ENCODE measurements around the gene VEGFA. TPM values are rescaled to one million over a fixed set of nuclear protein-coding genes. Genes with fewer than 3 reads are reported as not detected.

The VEGFA gene
- total RNA-seq, 1 experiment from 2014 or later, result 174 TPM

- no peaks in the 10 kb centered on the region for H3K9me3 ChIP-seq
- H3K27me3 Mint-ChIP-seq (ENCODE audit: insufficient read depth, unreplicated experiment), result no peaks in the 10 kb centered on the region
- POLR2A ChIA-PET, result no interaction called here
- CTCF ChIA-PET, result interaction anchor here (1.0 kb wide), 1 partner anchor 13 kb away, joined by 3 read pairs; no protein-coding TSS in a partner anchor
- H3K4me1 Mint-ChIP-seq (ENCODE audit: low read depth, unreplicated experiment), result peaks cover 12% of the 10 kb centered on the region
- no peak overlapping the region for H3K27ac Mint-ChIP-seq (ENCODE audit: unreplicated experiment)
- no peaks in the 10 kb centered on the region for H3K27me3 ChIP-seq (replicated peaks; ENCODE audit: control insufficient read depth, insufficient read depth, low read length)
- TF ChIP-seq, protein P1, sequence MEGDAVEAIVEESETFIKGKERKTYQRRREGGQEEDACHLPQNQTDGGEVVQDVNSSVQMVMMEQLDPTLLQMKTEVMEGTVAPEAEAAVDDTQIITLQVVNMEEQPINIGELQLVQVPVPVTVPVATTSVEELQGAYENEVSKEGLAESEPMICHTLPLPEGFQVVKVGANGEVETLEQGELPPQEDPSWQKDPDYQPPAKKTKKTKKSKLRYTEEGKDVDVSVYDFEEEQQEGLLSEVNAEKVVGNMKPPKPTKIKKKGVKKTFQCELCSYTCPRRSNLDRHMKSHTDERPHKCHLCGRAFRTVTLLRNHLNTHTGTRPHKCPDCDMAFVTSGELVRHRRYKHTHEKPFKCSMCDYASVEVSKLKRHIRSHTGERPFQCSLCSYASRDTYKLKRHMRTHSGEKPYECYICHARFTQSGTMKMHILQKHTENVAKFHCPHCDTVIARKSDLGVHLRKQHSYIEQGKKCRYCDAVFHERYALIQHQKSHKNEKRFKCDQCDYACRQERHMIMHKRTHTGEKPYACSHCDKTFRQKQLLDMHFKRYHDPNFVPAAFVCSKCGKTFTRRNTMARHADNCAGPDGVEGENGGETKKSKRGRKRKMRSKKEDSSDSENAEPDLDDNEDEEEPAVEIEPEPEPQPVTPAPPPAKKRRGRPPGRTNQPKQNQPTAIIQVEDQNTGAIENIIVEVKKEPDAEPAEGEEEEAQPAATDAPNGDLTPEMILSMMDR (IDR thresholded peaks at IDR 0.05; ENCODE audit: insufficient read depth in 1 of 2, low read depth in 1 of 2, low read length in 1 of 2, severe bottlenecking in 1 of 2, unreplicated experiment in 1 of 2), result no peak
- intact Hi-C loops (cut with micrococcal nuclease; ENCODE audit: unreplicated experiment), result no loop called here
- H3K4me3 ChIP-seq (ENCODE audit: low read depth, low read length), result no peak overlapping the region
- H3K4me1 ChIP-seq, result no peaks in the 10 kb centered on the region
- H3K36me3 Mint-ChIP-seq (ENCODE audit: insufficient read depth, unreplicated experiment), result peaks cover 81% of the 10 kb centered on the region
- H3K36me3 ChIP-seq (ENCODE audit: control insufficient read depth, insufficient read depth, low read length), result peaks cover 6% of the 10 kb centered on the region
- DNase-seq, result no peak
- H3K9me3 Mint-ChIP-seq (ENCODE audit: unreplicated experiment), result no peaks in the 10 kb centered on the region
- H3K4me3 Mint-ChIP-seq (ENCODE audit: unreplicated experiment), result no peak overlapping the region
- TSS peak; percentile 32 for BruUV-seq (replicated peaks)
These were observed 15.9 kb downstream of the VEGFA start for GRCh38 chr6:43785904-43786303.

- intact Hi-C loops (cut with micrococcal nuclease; ENCODE audit: unreplicated experiment), result no loop called here
- Mint-ChIP-seq H3K4me1 (ENCODE audit: low read depth, unreplicated experiment) (peaks cover 10% of the 10 kb centered on the region), H3K27ac (ENCODE audit: unreplicated experiment) (peak overlapping the region; percentile 20), H3K36me3 (ENCODE audit: insufficient read depth, unreplicated experiment) (peaks cover 72% of the 10 kb centered on the region), H3K27me3 (ENCODE audit: insufficient read depth, unreplicated experiment) (no peaks in the 10 kb centered on the region), H3K9me3 (ENCODE audit: unreplicated experiment) (no peaks in the 10 kb centered on the region), H3K4me3 (ENCODE audit: unreplicated experiment) (no peak overlapping the region)
- BruUV-seq (replicated peaks), result no TSS peak
- no peaks in the 10 kb centered on the region for H3K27me3 ChIP-seq (replicated peaks; ENCODE audit: control insufficient read depth, insufficient read depth, low read length)
- DNase-seq, result no peak
- POLR2A ChIA-PET, result interaction anchor here (0.7 to 1.2 kb wide), 3 partner anchors 17 to 47 kb away, joined by 3 read pairs; no protein-coding TSS in a partner anchor
- CTCF ChIA-PET, result interaction anchor here (1.3 kb wide), 1 partner anchor 13 kb away, joined by 3 read pairs; no protein-coding TSS in a partner anchor
- TF ChIP-seq, protein P1 (IDR thresholded peaks at IDR 0.05; ENCODE audit: insufficient read depth in 1 of 2, low read depth in 1 of 2, low read length in 1 of 2, severe bottlenecking in 1 of 2, unreplicated experiment in 1 of 2), result no peak
- H3K36me3 ChIP-seq (ENCODE audit: control insufficient read depth, insufficient read depth, low read length), result peaks cover 6% of the 10 kb centered on the region
- H3K4me1 ChIP-seq, result no peaks in the 10 kb centered on the region
- no peak overlapping the region for H3K4me3 ChIP-seq (ENCODE audit: low read depth, low read length)
- H3K9me3 ChIP-seq, result no peaks in the 10 kb centered on the region
These were observed 16.8 kb downstream of the VEGFA start for GRCh38 chr6:43786664-43787329.

DNA sequence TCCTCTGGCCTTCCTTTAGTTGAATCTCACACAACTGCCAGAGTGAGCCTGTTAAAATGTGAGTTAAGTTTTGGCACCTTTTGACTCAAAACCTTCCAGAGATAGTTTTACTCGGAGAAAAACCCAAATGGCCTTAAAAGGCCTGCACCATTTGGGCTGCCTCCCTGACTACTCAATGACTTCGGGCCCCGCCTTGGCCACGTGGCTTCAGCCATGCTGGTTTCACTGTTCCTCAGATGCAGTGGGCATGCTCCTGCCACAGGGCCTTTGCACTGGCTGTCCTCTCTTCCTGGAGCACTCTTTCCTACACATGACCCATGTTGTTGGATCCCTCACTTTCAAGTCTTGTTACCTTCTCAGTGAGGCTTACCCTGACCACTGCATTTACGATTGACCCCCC is 18.3 kb downstream of the VEGFA start:
- Histone ChIP-seq H3K36me3 (ENCODE audit: control insufficient read depth, insufficient read depth, low read length) (peaks cover 6% of the 10 kb centered on the region), H3K4me1 (no peaks in the 10 kb centered on the region), H3K9me3 (no peaks in the 10 kb centered on the region), H3K27me3 (replicated peaks; ENCODE audit: control insufficient read depth, insufficient read depth, low read length) (no peaks in the 10 kb centered on the region), H3K4me3 (ENCODE audit: low read depth, low read length) (no peak overlapping the region)
- TF ChIP-seq, protein P1 (IDR thresholded peaks at IDR 0.05; ENCODE audit: insufficient read depth in 1 of 2, low read depth in 1 of 2, low read length in 1 of 2, severe bottlenecking in 1 of 2, unreplicated experiment in 1 of 2), result no peak
- Mint-ChIP-seq H3K4me1 (ENCODE audit: low read depth, unreplicated experiment) (peaks cover 6% of the 10 kb centered on the region), H3K27me3 (ENCODE audit: insufficient read depth, unreplicated experiment) (no peaks in the 10 kb centered on the region), H3K4me3 (ENCODE audit: unreplicated experiment) (no peak overlapping the region), H3K36me3 (ENCODE audit: insufficient read depth, unreplicated experiment) (peaks cover 57% of the 10 kb centered on the region), H3K27ac (ENCODE audit: unreplicated experiment) (peak overlapping the region; percentile 18), H3K9me3 (ENCODE audit: unreplicated experiment) (no peaks in the 10 kb centered on the region)
- BruUV-seq (replicated peaks), result no TSS peak
- no peak for DNase-seq
- POLR2A ChIA-PET, result no interaction called here
- CTCF ChIA-PET, result interaction anchor here (0.7 kb wide), 1 partner anchor 138 kb away, joined by 6 read pairs; no protein-coding TSS in a partner anchor
- intact Hi-C loops (cut with micrococcal nuclease; ENCODE audit: unreplicated experiment), result no loop called here

Measured in Caco-2 (cell line).